NCI-H1105 (cell line): ENCODE results near the gene SPTB.

Experiments
- DNase-seq: peaks from one replicate; lab custom pipeline; 2025; lab: John Stamatoyannopoulos, UW

SPTB gene

DNA sequence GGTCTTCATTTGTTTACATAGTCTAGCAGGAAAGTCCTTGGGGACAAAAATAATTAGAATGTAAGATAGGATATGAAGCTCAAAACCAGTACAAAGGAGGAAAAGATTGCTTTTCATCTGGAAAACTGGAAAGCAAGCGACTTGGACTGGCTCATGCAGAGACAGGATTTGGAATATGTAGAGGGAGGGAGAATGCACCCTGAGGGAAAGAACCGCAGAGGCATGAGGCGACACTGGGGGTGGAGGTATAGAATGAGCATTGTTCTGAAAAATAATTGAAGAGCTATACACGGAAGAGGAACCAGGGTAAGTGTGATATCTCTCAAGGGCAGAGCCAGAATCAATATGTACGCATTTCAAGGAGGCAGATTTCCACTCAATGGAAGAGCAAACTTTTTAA, 90.0 kb downstream of the SPTB start:
- DNase-seq = no peak

DNA sequence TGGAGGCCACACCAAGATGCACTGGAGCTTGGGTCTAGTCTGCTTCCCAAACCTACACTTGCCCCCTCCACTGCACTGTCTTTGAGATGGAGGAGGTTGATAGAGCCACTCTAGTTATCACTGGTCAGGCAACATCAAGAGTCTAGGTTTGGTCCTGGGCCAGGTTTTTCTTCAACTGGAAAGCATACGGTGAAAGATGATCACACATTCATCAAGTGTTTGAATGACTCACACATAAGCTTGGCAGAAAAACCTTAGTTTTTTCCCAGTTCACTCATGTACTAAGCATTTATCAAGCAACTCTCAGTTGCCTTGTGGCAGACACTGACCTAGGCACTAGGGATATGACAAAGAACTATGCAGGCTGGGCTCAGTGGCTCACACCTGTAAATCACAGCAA, 91.0 kb downstream of the SPTB start:
- no peak for DNase-seq

DNA sequence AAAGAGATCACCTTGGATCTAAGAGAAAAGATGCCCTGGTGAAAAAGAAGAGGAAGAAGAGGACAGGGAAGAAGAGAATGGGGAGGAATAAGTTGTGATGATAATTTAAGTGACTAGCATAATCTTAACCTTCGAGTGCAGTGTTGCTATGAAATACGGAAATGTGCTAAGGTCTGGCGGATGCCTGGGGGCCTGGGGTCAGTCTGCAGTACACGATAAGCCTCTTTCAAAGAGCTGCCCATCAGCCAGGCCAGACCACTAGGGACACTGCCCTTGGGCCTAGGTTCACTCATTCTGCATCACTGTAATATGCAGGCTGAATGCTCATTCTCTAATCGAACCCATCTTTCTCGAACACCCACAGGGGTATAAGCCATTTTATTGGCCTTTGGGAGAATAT, 92.1 kb downstream of the SPTB start:
- DNase-seq = no peak

DNA sequence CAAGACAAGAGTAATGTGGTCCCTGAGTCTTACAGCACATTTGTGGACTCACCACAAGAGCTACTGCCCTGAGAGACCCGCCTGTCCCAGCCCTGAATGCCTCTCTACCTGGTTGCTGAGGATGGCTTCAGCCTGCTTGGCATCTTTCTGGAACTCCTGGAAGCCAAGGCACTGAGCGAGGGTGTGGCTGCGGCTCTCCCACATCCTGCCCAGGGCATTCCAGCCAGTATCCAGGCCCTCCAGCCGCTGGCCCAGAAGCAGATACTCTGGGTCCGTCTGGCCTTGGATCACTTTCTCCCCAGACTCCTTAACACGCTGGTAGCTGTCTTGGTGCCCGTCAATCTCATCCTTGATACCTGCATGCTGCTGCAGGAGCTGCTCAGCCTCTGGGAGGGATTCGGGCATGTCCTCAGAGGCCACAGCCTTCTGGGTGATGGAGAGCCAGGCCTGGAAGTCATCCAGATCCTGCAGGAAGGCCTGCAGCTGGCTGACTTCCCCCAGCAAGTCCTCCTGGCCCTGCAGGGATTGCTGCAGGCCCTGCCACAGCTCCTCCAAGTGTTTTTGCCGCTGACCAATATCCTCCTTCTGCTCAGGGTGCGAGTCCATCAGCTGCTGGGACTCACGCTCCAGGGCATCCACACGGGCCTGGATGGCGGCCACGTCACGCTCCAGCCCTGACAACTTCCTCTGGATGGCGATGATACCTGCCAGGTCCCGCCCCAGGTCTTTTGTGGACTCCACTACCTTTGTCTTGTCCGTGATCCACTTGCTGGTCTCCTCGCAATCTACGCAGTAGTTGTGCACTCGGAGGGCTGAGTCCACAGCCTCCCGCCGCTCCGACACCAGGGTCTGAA, 93.2 kb downstream of the SPTB start:
- DNase-seq = no peak

DNA sequence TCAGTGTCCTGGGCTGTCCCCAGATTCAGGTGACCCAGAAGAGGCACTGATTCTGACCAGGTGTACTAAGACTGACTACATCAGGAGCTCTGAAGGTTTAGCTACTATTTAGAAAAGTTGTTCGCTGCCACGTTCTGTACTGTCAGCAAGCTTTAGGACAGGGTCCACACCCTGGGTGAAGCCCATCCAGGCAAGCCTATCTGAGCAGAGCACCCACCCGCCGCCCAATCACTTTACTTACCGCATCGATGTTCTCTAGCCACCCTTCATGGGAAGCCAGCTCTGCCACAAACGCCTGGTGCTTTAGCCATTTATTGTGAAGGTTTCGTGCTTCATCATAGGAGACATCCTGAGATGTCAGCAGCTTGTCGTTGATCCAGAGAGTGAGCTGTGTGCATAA, 95.7 kb downstream of the SPTB start:
- no peak for DNase-seq

DNA sequence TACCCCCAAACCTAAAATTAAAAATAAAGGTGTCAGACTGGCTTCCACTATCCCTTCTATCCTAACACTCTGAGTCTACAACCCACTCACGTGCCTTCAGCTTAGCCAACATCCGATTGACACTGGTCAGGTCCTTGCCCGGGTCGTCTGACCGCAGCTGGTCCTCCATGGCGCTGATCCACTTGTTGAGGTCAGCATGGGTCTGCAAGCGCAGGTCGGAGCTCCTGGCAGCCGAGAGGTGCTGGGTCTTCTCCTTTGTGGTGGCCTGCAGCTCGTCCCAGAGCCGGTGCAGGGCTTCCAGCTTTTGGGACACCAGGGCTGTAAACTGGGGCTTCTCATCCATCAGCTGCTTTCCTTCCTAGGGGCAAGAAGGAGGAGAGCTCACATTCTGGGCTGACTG, 97.5 kb downstream of the SPTB start:
- no peak for DNase-seq

DNA sequence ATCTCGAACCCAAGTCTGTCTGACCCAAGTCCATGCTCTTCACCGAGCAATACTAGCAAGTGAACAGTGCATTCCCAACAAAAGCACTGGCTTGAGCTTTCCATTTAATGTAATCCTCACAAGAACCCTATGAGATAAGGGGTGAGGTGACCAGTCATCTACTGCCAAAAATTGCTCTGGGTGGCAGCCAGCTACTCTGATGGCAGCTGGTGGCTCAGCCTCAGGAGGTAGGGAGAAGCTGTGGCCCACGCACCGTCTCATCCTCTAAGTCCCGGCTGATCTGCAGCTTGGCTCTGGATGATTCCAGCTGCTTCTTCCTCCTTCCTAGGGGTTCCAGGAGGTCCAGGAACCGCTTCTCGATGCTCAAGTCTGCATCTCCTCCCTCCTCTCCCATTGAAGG, 100.2 kb downstream of the SPTB start:
- DNase-seq = no peak

DNA sequence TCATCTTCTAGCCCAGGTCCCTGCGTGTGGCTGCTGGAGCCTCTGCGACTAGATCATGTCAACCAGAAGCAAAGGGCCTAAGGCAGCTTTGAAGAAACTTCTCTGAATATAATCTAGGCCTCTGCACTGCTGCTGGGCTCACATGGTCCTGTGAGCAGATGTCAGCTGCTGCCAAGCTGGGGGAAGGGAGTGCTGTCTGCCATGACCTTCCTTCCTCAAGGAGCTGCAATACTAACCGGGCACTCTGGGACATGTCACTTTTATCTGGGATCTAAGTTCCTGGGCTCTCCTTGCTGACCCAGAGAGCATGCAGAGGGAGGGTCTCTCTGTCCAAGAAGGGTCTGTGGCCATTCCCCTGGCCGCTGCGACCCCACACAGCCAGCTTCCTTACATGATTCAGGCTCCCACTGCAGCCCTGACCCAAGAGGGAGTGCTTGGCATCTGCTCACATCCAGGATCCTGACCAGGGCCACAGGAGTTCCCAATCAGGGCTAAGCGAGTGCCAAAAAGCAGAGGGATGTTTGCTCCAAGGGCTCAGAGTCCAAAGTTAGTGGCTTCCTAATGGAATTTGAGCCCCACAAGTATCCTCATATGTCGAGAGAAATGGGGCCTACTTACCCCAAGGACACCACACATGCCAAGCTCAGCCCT, 101.5 kb downstream of the SPTB start:
- DNase-seq = no peak

DNA sequence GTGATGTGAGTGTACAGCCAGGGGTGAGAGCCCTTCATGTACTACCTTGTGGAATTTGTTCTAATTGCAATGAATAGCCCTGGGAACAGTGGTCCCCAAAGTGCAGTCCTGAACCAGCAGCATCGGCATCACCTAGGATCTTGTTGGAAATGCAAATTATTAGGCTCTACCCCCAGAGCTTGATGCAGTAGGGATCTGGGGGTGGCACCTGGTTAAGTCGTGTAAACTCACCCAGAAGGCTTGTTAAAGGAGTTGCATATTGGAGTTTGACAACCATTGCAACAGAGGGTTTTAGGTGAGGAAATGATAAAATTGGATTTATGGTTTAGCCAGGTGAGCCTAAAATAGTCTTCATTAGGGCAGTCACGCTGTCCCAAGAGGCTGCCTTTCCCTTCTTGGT, 102.2 kb downstream of the SPTB start:
- DNase-seq = no peak

DNA sequence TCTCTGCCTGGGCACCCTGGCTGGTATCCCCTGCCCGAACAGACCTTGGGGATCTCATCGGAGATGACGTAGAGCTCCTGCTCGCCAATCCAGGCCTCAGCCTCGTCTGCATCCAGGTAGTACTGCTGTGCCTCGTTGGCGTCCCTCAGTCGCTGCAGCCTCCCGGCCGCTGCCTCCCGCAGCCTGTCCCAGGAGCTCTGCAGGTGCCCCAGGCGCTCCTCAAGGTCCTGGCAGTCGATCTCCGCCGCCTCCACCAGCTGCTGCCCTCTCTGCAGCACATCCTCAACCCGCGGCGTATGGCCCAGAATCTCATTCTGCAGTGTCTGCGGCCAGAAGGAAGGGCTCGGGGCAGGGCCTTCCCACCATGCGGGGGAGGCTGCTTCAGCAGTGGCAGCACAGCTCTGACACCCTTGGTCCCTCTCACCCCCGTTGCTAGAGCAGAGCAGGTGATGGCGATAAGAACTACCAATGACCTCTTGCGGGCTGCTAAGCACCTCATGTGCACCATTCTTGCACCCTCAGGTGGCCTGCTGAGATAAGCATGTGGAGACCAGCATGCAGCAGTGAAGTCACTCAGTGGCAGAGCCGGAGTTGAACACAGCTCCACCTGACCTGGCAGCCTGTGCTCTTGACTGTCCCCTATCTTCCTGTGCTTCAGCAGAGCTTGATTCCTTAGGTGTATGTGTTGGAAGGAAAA, 104.5 kb downstream of the SPTB start:
- DNase-seq = no peak

DNA sequence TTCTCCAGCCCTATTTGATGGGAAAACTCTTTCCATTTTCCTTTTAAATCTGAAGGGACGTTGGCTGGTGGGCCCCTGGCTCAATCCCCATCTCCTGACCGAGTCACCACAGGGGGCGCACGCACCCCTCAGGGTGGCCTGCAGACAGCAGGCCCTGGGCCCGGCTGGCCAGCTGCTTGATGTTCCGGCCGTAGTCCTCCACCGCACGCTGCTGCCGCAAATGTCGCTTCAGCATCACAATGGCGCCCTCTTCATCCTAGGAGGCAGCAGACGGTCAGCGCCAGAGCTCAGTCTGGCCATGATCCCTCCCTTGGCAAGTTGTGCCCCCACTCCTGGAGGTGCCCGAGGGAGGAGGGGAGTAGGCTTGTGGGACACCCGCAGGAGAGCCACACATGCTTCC, 105.4 kb downstream of the SPTB start:
- no peak for DNase-seq

DNA sequence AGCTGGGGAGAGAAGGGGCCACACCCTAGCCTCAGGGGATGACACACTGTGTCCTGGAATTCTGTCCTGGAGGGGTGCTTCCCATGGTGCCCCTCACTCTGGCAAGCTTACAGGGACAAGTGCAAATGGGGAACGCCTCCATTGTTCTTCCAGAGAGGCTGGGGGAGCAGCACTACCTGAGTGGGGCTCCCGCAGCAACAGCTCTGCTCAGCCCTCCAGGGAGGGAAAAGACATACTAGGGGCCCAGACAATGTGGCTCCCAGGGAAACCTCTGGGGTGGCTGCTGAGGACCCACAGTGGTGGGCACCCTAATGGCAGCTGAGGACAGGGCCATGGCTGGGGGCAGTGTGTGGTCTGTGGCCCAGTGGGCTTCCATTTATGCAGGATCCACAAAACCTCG, 106.1 kb downstream of the SPTB start:
- DNase-seq = no peak

DNA sequence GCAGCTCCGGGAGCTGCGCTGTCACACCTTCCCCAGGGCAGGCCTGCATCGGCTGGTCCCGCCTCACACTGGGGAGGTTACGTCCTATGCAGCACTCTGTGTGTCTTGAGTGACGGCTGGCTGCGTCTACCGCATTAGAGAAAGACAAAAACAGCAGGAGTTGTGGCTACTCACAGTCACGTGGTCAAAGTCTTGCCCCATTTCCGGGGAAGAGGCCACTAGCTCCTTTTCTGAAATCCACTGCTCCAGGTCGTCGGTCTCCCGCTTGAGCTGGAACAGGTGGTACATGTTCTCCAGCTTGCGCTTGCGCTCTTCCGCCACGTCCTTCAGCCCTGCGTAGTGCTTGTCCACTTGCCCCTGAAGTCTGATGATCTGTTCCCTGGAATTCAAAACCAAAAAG, 106.7 kb downstream of the SPTB start:
- no peak for DNase-seq

DNA sequence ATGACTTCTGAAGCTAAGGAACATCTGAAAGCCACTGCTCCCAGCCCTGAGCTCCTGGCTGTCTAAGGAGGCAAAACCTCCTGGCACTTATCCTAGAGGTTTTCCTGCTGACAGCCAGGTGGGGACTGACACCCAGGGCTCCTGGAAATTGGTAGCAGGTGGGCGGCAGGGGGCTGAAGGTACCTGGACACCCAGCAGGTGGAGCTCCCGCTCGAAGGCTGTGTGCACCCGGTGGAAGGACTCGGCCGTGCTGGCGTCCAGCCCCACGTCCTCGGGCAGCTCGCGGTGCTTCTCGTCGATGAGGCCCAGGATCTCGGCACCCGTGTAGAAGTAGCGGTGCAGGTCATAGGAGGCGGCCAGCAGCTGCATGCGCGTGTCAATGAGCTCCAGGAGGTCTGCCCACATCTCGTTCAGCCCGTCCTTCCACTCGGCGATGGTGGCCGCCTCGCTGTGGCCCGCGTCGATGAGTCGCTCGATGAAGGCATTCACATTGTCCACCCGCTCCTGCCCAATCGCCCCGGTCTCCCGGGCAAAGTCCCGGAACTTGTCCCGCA, 107.2 kb downstream of the SPTB start:
- no peak for DNase-seq

DNA sequence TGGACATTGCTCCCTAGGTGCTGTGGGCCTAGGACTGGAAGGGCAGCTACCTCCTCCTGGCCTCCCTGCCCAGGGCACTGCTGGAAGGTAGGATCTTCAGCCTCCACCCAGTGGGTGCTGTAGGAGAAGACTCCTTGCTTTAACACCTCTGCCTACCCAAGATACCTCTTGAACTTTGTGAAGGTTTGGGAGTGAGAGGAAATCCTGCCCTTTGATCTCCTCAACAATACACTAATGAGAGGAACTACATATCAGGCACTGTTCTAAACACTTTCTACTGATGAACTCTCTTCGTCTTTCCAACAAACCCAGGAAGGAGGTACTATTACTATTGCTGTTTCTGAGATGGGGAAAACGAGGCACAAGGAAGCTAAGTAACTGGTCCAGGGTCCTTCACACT, 108.5 kb downstream of the SPTB start:
- DNase-seq = no peak

DNA sequence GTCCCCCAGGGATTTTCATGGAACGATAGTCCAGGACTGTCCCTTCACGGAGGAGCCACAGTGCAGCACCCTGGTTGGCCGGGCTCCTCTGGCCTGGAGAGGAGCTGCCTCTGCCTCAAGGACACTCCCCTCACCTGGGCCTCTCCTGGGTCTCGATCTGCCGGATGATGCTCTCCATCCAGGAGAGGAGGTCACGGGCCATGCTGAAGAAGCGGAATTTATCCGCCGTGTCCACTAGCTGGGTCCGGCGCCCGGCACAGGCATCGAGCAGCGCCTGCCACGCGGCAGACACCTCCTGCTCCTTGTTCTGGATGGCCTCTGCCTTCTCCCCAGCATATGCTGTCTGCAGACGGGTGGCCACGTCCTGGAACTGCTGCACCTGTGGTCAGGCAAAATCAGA, 109.0 kb downstream of the SPTB start:
- DNase-seq = no peak

DNA sequence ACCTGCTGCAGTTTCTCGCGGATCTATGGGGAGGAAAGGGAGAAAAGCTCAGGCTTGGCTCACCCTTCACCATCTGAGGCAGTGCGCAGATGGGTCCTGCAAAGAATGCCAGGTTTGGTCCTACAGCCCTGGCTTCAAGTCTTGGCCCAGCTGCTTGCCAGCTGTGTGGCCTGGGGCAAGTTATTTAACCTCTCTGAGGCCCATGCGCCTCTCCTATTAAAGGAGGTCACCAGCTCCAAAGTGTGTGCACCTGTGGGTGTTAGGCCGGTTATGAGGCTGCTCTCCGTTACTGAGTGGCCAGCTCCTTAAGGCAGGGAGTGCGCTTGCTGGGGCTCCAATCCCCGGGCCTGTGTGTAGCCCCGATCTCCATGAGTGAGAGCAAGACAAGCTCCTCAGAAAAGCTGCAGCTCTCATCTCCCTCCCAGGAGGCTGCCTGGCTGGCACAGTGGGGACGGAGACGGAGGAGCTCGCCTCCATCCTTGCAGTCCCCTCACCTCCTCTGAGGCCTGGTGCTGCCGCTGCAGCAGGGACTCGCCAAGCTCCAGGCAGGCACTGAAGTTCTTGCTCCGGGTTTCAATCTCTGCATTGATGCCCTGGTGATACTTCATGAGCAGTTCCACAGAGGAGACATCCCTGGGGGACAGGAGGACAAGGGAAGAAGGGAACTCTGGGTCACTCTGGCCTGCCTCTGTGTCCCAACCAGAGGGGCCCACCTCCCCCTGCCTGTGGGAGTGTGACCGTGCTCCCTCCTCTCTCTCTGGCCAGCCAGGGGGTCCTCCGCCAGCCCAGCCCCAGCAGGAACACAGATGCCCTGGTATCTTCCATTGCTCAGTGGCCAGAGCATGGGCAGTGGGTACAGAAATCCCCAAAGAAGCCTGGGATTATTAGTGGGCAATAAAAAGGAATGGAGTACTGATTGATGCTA, 110.3 kb downstream of the SPTB start:
- DNase-seq = no peak

DNA sequence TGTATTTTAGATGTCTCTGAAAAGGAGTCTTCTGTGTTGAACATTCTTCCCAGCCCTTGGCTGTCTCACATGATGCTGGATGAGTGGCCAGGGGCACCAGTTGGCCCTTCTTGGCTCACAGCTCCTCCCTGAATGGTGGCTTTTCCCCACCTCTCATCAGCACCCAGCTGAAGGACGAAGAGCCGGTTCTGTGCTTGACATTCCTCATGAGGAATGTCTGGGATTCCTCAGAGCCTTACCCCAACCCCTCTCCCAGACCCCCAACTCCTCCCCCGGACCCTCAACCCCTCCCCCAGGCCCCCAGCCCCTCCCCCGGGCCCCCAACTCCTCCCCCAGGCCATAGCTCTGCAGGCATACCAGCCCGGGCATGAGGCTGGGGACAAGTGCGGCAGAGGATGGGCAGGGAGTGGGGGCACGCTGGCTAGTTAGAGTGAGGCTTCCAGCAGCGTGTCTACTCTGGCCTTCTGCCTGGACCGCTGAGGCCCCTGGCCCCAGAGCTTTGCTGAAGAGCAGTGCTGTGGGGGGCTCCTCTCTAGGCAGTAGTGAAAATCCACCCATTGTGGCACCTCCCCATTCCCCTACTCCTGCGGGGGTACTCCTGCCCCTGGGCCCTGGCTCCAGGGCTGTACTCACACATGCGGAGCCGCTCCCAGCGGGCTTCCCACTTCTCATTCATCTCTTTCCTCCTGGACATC, 111.2 kb downstream of the SPTB start:
- DNase-seq = no peak

DNA sequence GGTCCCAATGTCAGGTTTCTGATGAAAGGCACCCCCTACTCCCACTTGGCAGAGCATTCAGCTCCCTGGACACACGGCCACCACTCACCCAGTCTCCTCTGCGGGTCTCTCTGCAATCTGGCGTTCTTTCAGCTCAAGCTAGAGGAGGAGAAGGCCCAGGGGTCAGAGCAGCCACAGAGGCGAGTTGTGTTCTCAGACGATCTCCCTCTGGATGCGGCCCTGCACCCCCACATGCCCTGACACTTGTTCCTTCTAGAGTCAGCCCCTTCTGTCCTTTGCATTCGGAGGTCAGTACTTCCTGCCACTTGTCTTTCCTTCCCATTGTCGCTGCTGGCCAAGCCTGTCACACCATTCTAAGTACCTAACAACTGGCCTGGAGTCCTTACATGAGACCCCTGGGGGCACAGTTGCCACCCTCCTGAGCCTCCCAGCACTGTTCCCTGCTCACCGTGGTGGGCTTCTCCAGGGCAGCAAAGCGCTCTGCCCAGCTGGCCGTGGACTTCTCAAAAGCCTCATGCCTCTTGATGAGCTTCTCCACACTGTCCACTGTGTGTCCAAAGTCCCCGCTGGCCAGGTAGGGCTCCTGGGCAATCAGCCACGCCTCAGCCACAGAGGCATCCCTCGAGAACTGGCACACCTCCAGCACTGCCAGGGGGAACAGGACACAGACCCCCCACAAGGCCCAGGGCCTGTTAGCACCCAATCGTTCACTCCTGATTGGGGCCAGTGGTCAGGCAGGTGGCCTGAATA, 112.3 kb downstream of the SPTB start:
- DNase-seq = no peak

DNA sequence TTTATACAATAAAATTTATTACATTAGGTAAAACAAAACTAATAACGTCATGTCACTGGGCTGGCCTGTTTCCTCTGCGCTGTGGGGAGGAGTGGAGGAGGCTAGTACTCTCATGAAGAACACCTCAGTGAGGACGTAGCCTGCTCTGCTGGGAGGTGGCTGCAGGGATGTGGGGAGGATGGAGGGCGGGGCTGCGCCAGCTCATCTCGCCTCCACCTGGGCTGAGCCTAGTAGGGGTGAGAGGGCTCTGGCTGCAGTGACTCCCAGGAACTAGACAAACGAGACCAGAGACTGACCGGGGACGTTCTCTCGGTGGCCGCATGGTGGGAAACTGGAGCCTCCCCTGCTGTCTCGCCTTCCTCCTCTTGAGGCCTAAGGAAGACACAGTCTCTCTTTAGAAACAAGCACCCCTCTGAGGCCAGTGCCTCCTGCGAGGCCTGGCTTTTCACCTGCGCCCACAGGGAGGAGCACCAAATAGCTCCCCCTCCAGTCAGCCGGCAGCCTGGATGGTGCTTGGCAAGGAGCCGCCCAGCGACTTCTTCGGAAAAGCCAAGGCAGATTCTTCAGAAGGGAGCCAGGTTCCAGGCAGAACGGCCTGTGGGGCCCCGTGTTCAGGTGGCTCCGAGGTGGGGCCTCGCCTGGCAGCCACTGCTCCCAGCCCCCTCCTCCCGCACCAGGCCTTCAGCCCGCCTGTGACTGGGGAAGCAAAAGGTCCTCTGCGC, 113.1 kb downstream of the SPTB start:
- no peak for DNase-seq
